CD4-positive, alpha-beta T cell treated with Interleukin-1 beta for 1 hour (primary cell): Measurements from ENCODE around the gene FOXRED1.
A peak's percentile ranks its signal among the peaks of the same experiment; 100 is the strongest.
"Not testable (repeated sequence)": the region's sequence is repeated elsewhere in the genome, so short reads cannot be mapped to it uniquely, and the experiment has no call there.

Experiments used
- DNase-seq, 2 donors: peaks; one replicate each; pipeline ENCODE4 v3.0.0-alpha.2; 2020 to 2022

Gene FOXRED1

GRCh38 chr11:126268708-126269579 lies at the start of gene FOXRED1, which contains the start of gene SRPRA:
Gene FOXRED1 (plus strand): TSS chr11:126269154. CDS start chr11:126269207, 53 bp downstream.
Gene SRPRA (minus strand): TSS chr11:126268895. CDS start chr11:126268804, 91 bp downstream.
- peak; percentile 99 to 100 for DNase-seq

DNA sequence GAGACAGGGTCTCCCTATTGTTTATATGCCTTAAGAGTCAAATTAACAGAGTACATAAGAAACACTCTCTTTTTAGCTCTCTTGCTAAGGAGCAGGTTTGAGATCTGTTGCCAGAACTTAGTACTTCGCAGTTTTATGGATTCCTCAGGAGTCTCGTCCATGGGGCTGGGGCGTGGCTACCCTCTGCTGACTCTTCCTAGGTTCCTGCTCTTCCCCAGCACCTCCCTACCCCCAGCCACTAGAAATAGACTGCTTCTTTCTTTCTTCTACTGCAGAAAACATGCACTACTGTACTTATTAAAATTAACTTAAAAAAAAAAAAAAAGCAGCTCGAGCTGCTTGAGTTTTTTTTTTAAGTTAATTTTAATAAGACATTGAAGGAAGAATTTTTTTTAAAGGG lies 49.4 kb upstream of the FOXRED1 start:
- DNase-seq = no peak

DNA sequence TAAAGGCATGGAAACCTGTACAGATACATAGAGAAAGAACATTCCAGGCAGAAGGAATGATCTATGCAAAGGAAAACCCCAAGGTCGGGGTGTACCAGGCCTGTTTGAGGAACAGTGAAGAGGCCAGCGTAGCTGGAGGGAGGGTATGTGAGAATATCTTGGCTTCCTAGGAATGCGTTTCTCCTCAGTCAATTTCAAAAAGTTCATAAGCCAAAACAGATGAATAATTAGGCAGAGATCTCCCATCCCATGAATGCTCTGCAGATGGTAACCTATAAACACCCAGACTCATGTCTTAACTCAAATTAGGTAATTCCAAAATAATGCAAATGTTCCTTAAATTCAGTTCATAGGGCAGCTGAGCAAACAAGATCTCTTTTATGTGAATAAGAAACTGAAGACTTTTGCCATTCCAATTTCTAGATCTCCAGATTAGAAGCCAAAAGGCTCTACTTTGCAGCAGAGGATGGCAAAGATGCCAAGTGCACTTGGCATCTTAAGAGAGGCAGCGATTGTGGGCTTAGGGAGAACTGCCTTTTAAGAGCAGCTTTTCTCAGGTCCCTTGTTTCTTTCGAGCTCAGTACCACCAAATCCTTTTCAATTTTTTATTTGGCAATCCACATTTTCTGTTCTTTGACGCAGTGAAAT lies 44.2 kb upstream of the FOXRED1 start:
- no peak for DNase-seq

DNA sequence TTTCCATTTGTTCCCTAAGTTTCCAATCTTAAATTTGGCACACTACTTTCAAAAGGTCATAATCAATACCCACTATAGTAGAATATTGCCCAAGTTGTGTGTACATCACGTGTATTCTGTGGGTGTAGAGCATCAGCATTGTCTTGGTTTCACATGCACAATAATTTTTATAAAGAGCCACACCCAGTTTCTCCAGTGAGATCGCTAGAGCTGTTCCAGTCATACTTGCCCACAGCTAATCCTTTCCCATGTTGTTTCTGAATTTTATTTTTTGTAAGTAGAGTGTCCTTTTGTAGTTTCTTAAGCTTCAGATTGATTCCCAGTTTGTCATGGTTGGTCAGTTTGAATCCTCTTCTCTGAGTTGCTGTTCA lies 43.7 kb upstream of the FOXRED1 start:
- DNase-seq = no peak

DNA sequence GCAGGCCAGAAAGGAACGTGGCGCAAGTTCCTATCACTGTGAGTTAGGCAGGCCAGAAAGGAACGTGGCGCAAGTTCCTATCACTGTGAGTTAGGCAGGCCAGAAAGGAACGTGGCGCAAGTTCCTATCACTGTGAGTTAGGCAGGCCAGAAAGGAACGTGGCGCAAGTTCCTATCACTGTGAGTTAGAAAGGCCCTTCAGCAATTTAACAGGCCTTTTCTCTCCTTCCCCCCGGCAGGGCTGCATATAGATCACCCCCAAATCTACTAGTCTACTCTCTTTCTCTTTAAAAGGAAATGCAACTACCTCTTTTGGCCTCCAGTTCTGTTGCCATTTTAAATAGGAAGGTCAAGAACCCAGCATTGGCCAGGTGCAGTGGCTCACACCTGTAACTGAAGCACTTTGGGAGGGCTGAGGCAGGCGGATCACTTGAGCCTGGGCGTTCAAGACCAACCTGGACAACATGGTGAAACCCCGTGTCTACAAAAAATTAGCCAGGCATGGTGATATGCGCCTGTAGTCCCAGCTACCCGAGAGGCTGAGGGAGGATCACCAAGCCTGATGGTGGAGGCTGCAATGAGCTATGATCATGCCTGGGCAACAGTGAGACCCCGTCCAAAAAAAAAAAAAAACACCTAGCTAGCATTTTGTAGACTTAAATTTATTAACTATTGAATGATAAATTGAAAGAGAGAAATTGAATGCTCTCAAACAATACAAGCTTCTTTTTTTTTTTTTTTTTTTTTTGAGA lies 42.4 kb upstream of the FOXRED1 start:
- DNase-seq = no peak

DNA sequence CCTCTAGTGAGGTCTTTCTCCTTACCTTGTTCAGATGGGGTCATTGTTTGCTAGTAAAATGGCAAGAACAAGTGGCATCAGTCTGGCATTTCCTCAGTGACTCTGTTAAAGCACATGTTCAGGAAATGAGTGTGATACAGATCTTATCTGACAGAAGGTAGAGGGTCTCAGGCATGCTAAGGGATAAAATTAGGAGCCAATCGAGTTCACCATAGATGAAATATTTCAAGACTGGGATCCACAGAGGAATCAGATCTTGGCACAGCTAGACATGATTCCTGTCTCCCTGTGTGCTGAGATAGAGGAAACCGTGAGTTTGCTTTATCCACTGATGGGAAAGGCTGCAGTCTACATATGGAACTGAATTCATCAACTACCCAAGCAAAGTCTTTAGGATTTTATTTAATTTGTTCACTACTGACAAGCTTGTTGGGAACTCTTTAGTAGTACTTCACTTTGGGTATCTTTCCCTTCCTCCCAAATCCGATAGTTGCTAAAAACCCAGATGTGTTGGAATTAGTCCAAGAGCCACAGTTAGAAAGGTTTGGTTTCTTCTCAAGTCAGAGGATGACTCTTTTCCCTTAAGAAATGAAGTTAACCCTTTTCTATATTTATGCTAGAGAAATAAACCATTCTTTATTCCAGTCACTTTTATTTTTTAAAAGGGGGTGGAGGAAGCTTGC lies 39.0 kb upstream of the FOXRED1 start:
- DNase-seq = no peak

- no peak for DNase-seq
Measured at GRCh38 chr11:126231725-126232459, 37.1 kb upstream of the FOXRED1 start.

GRCh38 chr11:126232683-126233082 lies 36.3 kb upstream of the FOXRED1 start:
- no peak for DNase-seq

DNA sequence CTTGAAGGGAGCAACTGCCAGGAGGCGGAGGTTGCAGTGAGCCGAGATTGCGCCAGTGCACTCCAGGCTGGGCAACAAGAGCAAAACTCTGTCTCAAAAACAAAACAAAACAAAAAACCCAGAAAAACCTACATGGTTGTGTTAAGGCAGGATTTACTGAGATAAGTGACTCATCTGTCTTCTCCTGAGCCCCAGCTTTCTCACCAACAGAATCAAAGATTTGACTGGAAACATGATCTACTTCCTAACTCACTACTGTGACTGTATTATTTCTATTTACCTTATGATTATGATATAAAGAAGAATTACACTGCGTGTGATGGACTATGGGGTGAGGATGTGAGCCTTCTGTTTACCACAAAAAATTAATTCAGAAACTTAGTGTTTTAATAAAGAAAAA lies 35.6 kb upstream of the FOXRED1 start:
- no peak for DNase-seq

GRCh38 chr11:126246636-126247035 lies 22.3 kb upstream of the FOXRED1 start:
- DNase-seq = no peak

GRCh38 chr11:126253265-126253664 lies 15.7 kb upstream of the FOXRED1 start:
- no peak for DNase-seq

DNA sequence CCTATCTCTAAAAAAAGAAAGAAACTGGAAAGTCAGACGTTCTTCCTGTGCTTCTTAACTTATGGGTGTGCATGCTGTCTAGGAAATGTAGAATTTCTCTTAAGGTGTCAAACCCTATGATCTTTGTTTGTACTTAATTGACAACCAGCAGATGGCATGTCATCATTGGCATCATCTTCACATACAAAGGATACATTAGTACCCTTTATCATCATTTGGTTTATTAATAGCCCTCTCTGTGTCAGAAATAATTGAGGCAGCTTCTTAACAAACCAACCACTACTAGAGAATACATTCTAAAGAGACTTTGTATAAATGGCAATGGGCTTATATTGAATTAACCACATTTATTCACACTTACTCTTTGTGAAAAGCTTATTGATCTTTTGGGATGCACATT lies 14.1 kb upstream of the FOXRED1 start:
- DNase-seq = no peak

- not testable (repeated sequence) for DNase-seq
Measured at GRCh38 chr11:126255507-126255906, 13.4 kb upstream of the FOXRED1 start.

DNA sequence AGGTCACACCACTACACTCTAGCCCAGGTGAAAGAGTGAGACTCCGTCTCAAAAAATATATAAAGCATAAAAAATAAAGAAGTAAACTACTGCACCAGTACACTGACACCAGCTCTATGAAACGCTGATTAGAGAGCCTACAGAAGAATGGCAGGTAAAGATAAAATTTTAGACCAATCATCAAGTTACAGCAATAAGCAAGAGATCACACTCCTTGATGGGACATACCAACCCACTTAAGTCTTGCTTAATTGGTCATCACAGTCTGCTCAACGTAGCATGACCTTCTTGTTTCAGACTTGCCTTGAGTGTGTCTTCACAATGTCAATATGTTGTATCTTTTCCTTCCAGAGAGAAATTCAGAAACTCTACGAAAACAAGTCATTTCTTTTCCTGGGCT lies 12.7 kb upstream of the FOXRED1 start:
- no peak for DNase-seq

- no peak for DNase-seq
Measured at GRCh38 chr11:126257144-126257543, 11.8 kb upstream of the FOXRED1 start.

GRCh38 chr11:126257764-126258163 lies 11.2 kb upstream of the FOXRED1 start:
- no peak for DNase-seq

GRCh38 chr11:126262216-126262615 lies 6.7 kb upstream of the FOXRED1 start:
- DNase-seq = no peak

- no peak for DNase-seq
Measured at GRCh38 chr11:126263489-126263888, 5.5 kb upstream of the FOXRED1 start.

- DNase-seq = no peak
Measured at GRCh38 chr11:126265811-126266210, 3.1 kb upstream of the FOXRED1 start.

DNA sequence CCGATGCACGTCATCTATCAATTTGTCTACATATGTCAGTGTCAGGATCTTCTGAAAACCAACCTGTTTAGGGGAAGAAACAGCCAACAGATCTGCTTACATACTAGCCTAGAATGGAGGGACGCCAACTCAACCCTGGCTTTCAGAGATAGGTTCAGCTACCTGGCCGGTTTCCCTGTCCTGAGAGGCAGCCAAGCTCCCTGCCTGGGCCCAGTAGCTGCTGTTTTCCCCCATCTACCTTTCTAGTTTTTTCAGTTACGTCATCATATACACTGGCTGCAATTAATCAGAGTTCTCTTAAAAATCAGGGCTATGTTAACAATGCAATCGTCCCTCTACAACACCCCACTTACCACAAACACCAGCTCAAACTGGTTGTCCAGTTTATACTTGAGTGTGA lies 1.3 kb upstream of the FOXRED1 start:
- no peak for DNase-seq

DNA sequence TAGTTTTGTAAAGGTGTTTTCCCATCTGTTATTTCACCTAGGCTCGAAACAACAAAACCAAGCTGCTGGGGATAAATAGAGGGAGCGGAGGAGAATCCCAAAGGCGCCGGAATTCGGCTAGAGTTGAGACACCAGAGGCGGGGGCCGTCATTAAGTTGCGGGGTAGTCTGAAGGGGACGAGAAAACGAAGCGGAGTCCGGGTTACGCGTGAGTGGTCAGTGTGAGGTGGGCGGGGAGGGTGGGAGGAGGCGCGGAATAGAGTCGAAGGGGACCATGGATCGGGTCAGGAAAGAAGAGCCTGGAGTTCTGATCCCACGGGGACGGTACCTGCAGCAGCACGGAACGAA lies 620 bp upstream of the FOXRED1 start:
- DNase-seq = peak in 1 of 2 donors; percentile 13

DNA sequence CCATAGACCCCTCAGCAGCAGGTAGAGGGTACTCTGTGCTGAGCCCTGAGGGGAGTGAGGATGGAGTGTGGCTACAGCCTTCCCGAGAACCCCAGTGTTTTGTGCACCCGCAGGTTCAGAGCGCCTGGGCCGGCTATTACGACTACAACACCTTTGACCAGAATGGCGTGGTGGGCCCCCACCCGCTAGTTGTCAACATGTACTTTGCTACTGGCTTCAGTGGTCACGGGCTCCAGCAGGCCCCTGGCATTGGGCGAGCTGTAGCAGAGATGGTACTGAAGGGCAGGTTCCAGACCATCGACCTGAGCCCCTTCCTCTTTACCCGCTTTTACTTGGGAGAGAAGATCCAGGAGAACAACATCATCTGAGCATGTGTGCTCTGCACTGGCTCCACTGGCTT lies 8.4 kb downstream of the FOXRED1 start:
- DNase-seq = no peak
